Measurements from ENCODE around the gene EIF4G3.

- TF ChIP-seq POLR2AphosphoS5 (IDR thresholded peaks at IDR 0.05; ENCODE audit: insufficient read depth in 1 of 2, low read depth in 1 of 2) (no peak), CTCF (IDR thresholded peaks at IDR 0.05) (no peak), POLR2A (IDR thresholded peaks at IDR 0.05) (no peak)
These were observed 112.6 kb downstream of the EIF4G3 start for GRCh38 chr1:21064057-21064456.
